IPS-18c (cell line): ENCODE results near the gene BRINP3.

Experiments
- H3K4me3 ChIP-seq: 2 replicates; pipeline ENCODE4 v1.7.0; 2013; ENCODE audit warnings: low read depth, mild to moderate bottlenecking, low read length, moderate library complexity; ENCODE audit not compliant: insufficient read depth
- H3K9me3 ChIP-seq: one replicate; pipeline ENCODE4 v1.6.1; 2013; ENCODE audit warnings: mild to moderate bottlenecking, low read length, moderate library complexity; ENCODE audit not compliant: control insufficient read depth, insufficient read depth

The BRINP3 gene

DNA sequence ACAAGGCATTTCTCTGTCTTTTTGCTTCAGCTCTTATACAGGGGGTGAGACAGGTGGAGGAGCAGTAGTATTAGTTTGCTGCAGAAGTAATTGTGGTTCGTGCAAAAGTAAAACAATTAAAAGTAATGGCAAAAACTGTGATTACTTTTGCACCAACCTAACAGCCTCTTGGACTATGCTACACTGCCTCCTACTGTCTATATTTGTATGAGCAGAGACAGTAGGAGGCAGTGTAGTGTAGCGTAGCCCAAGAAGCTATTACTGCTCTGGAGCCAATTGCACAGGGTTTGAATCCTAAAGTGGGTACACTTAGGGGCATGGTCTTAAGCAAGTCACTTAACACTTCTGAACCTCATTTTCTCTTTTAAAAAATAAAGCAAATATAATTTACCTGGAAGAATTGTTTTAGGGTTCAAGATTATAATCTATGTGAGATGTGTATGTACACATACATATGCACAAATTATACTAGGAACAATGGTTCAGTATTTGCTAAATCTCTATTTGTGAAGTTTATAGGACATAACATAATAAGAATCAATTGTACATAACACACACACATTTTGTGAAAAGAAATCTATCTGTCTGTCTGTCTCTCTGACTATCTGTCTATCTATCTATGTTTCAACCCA, 103.8 kb downstream of the BRINP3 start:
- no peak overlapping the region for H3K4me3 ChIP-seq
- H3K9me3 ChIP-seq: no peaks in the 10 kb centered on the region

DNA sequence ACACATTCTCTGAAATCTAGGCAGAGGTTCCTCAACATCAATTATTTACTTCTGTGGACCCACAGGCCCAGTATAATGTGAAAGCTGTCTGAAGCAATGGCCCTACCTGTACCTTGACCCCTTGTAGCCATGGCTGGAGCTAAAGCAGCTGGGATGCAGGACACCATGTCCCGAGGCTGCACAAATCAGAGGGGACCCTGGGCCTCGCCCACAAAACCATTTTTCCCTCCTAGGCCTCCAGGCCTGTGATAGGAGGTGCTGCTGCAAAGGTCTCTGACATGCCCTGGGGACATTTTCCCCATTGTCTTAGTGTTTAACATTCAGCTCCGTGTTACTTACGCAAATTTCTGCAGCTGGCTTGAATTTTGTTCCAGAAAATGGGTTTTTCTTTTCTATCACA, 110.5 kb downstream of the BRINP3 start:
- Histone ChIP-seq H3K4me3 (no peak overlapping the region), H3K9me3 (no peaks in the 10 kb centered on the region)

DNA sequence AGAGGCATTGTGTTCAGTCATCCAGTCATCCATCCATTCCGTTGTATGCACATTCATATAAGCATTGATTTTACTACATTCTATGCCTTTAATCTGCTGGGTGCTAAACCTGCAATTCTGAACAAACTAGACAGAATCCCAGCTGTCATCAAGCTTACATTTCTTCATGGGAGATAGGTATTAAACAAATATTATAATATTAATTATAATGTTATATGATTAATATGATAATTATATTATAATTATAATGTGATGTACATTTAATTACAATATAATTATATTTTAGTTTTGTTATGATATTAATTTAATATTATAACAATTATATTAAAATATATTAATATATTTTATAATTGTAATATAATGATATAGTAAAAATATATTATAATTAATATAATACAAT, 112.4 kb downstream of the BRINP3 start:
- no peak overlapping the region for H3K4me3 ChIP-seq
- H3K9me3 ChIP-seq: no peaks in the 10 kb centered on the region

DNA sequence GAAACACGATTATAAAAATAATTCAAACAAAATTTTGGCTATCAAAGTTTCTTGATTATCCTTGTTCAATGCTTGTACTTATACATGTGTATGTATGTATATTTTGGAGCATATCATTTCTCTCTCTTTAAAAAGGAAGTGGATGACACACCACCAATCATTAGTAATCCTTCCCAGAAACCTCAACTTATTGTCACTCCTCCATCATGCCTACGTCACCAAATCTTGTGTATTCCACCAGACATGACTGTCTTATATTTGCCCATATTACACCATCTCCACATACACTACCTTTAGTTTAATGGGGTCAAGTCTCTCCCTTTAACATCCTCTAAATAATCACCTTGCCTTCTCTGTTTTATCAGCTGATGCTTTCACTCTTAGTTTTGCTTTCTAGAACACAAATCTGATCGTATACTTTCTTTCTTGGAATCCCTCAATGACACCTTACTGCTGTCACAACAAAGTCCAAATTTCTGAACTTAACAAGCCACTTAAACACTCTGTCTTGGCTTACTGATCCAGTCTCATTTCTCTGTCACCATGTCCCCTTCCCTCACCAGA, 124.0 kb downstream of the BRINP3 start:
- no peaks in the 10 kb centered on the region for H3K9me3 ChIP-seq
- H3K4me3 ChIP-seq: no peak overlapping the region

DNA sequence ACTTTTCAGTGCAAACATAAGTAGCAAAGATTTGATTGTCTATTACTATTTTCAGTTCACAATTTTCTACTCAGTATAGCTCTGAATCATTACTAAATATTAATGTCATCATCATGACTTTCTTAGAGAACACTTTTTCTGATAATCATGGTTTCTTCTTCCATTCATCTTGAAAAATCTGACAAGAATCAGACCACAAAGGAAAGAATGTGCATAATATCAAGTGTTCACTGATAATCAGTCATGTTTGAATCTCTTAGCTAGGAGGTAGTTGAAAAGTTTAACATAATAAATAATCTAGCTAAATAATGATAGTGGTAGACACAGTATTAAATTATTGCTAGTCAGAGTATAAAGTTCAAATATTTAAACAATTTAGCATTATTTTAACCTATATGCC, 133.2 kb downstream of the BRINP3 start:
- H3K9me3 ChIP-seq: no peaks in the 10 kb centered on the region
- no peak overlapping the region for H3K4me3 ChIP-seq

DNA sequence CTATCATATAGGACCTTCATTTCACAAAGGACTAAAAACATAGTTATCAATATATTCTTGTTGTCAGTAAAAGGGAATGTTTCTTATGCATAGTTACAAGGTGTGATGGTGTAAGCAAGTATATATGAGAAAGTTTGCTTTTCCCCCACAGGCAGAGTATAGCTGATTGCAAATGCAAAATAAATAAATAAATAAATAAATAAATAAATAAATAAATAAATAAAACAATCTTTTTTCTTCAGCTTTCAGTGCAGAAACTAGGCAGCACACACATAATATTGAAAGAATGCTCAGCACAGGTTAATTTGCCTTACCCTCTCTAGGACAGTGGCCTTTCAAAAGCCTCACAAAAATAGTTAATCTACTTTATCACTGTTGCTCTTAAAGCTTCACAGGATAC, 138.8 kb downstream of the BRINP3 start:
- H3K9me3 ChIP-seq: no peaks in the 10 kb centered on the region
- H3K4me3 ChIP-seq: no peak overlapping the region

DNA sequence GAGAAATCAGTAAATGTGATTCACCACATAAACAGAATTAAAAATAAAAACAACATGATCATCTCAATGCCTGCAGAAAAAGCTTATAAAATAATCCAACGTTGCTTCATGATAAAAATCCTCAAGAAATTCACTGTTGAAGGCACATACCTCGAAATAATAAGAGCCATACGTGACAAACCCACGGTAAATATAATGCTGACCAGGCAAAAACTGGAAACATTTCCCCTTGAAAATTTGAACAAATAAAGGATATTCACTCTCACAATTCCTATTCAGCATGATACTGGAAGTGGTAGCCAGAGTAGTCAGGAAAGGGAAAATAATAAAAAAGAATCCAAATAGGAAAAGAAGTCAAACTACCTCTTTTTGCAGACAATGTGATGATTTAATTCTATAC, 148.8 kb downstream of the BRINP3 start:
- H3K4me3 ChIP-seq: no peak overlapping the region
- no peaks in the 10 kb centered on the region for H3K9me3 ChIP-seq

DNA sequence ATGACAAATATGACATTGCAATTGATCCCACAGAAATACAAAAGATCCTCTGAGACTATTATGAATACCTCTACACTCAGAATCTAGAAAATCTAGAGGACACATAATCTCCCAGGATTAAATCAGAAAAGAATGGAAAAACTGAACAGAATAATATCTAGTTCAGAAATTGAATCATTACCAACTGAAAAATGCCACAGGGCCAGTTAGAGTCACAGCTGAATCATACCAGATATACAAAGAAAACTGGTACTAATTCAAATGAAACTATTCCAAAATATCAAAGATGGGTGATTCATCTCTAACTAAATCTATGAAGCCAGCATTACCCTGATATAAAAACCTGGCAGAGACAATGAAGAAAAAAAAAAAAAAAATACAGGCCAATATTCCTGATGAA, 149.3 kb downstream of the BRINP3 start:
- Histone ChIP-seq H3K4me3 (no peak overlapping the region), H3K9me3 (no peaks in the 10 kb centered on the region)

DNA sequence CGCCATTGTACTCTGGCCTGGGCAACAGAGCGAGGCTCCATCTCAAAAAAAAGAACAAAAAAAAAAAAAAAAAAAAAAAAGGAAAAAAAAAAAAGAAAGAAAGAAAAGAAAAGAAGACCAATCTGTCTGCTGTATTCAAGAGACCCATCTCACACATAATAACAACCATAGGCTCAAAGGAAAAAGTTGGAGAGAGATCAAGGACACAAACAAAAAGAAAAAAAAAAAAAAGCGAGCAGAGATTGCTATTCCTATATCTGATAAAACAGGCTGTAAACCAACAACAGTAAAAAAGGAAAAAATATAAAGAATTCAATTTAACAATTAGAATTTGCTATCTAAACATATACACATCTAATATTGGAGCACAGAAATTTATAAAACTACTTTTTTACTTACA, 150.4 kb downstream of the BRINP3 start:
- Histone ChIP-seq H3K4me3 (no peak overlapping the region), H3K9me3 (no peaks in the 10 kb centered on the region)

DNA sequence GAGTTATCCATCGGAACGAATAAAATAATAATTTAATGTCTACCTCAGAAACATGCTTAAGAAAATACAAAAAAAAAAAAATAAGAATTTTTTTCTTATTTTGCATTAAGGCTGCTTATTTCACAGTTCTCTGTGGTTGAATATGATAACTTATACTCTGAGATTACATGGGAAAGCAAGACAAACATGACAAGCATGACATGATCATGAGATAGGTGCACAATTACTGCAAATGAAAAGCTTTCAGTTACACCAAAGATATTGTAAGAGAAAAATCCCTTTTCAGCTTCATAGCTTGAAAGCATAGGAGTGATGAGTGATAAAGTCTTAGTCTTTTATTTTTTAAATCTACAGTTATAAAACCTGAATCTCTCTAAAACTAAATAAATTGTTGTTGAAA, 154.1 kb downstream of the BRINP3 start:
- Histone ChIP-seq H3K9me3 (no peaks in the 10 kb centered on the region), H3K4me3 (no peak overlapping the region)

DNA sequence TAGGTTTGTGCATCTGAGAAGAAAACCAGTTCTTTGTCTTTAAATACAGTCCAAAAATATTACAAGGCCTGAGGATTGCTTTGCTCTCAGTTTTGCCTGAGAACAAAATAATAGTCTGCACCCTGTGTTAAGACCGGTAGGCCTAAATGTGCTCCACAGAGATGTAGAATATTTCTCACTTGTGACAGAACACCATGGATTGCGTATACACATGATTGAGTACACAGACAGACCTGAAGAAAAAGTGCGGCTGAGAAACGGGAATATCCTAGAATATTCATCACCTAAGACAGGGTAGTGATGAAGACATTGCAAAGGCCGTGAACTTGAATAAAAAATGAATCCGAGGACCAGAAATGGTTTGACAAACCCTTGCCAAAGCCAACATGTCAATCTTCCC, 155.4 kb downstream of the BRINP3 start:
- H3K4me3 ChIP-seq: no peak overlapping the region
- no peaks in the 10 kb centered on the region for H3K9me3 ChIP-seq

DNA sequence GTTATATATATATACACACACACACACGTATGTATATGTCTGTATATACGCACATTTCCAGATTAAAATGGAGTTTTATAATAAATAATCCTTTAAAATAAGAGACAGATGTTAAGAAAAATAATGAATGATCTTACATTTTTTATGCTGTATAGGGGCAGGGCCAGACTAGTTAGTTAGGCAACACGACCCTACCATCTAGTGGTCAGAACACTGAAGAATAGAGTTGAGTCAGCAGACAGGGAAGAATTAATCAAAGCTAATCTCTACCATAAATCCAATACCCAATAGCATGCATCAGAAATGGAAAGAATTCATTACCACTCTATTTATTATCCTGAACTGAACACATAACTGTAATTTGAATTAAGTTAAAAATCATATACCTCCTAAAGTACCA, 156.7 kb downstream of the BRINP3 start:
- Histone ChIP-seq H3K9me3 (no peaks in the 10 kb centered on the region), H3K4me3 (no peak overlapping the region)

DNA sequence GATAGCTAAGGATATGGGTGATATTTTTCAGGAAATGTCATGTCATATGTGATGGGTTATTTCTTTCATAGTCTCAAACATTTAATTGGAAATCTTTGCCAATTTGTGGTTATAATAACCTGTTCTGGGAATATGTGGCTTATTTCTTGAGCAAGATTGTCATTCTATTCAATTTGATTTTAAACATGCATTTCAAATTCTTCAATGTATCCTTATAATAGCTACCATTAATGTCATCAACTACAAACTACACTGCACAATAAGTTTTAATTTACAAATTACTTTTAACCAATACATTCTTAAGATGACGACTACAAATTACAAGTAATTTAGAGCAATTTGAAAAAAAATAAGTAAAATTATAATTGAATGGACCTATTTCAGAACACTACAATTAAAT, 164.9 kb downstream of the BRINP3 start:
- H3K4me3 ChIP-seq: no peak overlapping the region
- H3K9me3 ChIP-seq: no peaks in the 10 kb centered on the region

DNA sequence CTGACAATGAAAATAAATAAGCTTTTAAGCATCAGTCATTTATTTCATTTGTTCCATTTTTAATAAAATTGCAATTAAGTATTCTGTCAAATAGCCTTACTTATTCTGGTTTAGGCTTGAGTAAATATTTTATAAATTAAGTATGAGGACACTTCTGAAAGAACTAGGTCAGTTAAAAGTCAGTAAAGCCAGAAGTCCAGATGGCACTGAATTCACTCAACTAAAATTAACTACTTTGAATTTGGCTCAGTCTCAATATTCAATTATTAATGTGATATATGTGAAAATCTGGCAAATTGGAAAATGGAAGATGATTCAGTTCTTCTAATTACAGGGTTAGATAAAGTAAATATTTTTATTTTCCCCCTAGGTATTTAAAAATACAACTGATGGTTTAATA, 174.2 kb downstream of the BRINP3 start:
- Histone ChIP-seq H3K9me3 (no peaks in the 10 kb centered on the region), H3K4me3 (no peak overlapping the region)

DNA sequence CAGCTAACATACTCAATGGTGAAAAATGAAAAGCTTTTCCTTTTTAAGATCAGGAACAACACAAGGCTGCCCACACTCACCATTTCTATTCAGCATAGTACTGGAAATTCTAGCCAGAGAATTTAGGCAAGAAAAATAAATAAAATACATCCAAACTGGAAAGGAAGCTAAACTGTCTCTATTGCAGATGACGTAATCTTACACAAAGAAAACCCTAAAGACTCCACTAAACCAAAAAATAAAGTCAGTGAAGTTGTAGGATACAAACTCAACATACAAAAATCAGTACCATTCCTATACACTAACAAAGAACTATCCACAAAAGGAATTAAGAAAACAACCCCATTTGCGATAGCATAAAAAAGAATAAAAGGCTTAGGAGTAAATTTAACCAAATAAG, 181.2 kb downstream of the BRINP3 start:
- H3K9me3 ChIP-seq: no peaks in the 10 kb centered on the region
- H3K4me3 ChIP-seq: no peak overlapping the region

DNA sequence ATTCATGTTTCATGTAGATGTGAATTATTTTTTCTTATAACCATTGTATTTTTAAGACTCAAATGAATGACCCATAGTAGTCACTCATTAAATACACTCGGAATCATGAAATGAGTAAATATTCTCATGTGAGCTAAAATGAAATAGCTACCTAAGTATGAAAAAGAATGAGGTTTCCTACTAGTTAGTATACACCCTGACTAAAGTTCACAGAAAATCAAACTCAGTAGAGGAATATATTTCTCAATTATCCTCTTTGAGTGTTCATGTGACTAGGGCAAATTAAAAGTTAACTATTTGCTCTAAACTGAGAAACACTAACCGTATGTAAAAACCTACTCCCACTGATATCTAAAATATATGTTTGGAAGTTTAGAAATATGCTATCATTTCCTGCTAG, 187.8 kb downstream of the BRINP3 start:
- Histone ChIP-seq H3K4me3 (no peak overlapping the region), H3K9me3 (no peaks in the 10 kb centered on the region)

DNA sequence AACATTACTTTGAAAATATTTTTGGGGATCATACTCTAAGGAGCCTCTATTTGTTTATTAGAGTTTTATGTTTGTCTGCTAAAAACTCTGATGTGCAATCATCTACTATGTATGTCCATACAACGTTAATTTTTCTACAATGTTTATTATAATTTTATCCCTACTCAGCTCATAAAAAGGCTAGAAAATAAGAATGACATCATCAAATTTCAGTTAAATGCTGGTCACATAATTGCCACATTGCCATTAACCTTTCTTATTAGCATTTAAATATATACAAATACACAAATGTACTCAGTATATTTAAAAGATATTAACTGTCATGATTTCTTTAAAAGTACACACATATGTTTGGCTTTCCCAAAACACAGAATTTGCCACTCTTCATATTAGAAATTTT, 191.6 kb downstream of the BRINP3 start:
- Histone ChIP-seq H3K4me3 (no peak overlapping the region), H3K9me3 (no peaks in the 10 kb centered on the region)

DNA sequence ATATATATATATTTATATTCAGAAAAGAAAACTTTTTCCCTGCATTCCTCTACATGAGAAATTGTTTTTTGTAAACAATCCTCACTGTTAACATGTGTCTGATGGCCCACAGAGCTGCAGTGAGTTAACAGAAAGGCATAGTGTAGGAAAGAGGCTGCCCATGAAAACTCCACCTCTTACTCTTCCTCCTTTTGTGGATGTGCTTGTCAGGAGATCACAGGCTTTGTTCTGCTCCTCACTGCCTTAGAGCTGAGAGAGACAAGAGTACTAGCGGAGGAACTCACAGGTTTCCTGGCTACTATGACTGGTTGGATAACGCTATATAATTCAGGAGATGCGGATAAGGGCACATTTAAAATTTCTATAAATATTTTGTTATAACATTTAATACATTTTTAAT, 200.6 kb downstream of the BRINP3 start:
- no peak overlapping the region for H3K4me3 ChIP-seq

DNA sequence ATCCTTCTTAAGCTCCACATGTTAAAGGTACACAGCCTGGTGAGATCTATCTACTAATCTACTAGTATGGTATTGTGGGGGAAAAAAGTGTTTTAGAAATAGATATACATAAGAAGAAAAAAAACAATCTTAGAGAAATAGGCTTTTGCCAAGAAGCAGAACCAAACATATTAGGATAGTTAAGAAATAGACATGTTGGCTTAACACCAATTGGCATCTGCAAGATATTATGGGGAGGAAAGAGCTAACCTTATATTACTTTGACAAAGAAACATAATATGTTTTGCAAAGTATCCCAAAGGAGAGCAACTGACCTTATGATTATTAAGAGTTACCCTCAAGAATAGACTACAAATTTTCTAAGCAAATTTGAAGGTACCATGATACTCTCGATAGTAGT, 202.9 kb downstream of the BRINP3 start:
- H3K4me3 ChIP-seq: no peak overlapping the region
- no peaks in the 10 kb centered on the region for H3K9me3 ChIP-seq

More for the DNA sequence above, 200.6 kb downstream of the BRINP3 start:
- no peaks in the 10 kb centered on the region for H3K9me3 ChIP-seq
